ENCODE measurements around the gene MAP2. TPM values are rescaled to one million over a fixed set of nuclear protein-coding genes. Genes with fewer than 3 reads are reported as not detected.

MAP2 gene
- total RNA-seq, 1 experiment from 2014 or later = 7.6 TPM

DNA sequence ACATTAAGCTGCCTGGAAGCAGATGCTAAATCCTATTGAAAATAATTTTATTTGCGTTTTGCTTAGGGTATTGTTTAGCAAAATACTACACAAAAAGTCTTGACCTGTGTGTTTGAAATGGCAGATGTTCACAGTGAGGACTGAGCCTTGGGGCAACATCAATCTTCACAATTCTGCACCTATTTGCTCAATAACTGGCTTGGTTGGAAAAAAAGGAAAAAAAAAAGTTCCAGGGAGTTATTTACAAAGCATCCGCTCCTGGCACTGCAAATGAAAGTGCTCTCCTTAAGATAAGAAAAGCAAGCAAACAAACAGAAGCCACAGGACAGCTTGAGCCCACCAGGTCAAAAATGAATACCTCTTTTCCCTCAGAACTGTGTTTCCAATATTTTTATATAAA lies 77.7 kb downstream of the MAP2 start (continued):
- no peak for TF ChIP-seq FOXK1 (CRISPR knock-in tag; IDR thresholded peaks at IDR 0.05)
- TF ChIP-seq, protein P1, sequence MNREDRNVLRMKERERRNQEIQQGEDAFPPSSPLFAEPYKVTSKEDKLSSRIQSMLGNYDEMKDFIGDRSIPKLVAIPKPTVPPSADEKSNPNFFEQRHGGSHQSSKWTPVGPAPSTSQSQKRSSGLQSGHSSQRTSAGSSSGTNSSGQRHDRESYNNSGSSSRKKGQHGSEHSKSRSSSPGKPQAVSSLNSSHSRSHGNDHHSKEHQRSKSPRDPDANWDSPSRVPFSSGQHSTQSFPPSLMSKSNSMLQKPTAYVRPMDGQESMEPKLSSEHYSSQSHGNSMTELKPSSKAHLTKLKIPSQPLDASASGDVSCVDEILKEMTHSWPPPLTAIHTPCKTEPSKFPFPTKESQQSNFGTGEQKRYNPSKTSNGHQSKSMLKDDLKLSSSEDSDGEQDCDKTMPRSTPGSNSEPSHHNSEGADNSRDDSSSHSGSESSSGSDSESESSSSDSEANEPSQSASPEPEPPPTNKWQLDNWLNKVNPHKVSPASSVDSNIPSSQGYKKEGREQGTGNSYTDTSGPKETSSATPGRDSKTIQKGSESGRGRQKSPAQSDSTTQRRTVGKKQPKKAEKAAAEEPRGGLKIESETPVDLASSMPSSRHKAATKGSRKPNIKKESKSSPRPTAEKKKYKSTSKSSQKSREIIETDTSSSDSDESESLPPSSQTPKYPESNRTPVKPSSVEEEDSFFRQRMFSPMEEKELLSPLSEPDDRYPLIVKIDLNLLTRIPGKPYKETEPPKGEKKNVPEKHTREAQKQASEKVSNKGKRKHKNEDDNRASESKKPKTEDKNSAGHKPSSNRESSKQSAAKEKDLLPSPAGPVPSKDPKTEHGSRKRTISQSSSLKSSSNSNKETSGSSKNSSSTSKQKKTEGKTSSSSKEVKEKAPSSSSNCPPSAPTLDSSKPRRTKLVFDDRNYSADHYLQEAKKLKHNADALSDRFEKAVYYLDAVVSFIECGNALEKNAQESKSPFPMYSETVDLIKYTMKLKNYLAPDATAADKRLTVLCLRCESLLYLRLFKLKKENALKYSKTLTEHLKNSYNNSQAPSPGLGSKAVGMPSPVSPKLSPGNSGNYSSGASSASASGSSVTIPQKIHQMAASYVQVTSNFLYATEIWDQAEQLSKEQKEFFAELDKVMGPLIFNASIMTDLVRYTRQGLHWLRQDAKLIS (CRISPR knock-in tag; IDR thresholded peaks at IDR 0.05; ENCODE audit: borderline replicate concordance) = no peak
- TF ChIP-seq, protein P2, sequence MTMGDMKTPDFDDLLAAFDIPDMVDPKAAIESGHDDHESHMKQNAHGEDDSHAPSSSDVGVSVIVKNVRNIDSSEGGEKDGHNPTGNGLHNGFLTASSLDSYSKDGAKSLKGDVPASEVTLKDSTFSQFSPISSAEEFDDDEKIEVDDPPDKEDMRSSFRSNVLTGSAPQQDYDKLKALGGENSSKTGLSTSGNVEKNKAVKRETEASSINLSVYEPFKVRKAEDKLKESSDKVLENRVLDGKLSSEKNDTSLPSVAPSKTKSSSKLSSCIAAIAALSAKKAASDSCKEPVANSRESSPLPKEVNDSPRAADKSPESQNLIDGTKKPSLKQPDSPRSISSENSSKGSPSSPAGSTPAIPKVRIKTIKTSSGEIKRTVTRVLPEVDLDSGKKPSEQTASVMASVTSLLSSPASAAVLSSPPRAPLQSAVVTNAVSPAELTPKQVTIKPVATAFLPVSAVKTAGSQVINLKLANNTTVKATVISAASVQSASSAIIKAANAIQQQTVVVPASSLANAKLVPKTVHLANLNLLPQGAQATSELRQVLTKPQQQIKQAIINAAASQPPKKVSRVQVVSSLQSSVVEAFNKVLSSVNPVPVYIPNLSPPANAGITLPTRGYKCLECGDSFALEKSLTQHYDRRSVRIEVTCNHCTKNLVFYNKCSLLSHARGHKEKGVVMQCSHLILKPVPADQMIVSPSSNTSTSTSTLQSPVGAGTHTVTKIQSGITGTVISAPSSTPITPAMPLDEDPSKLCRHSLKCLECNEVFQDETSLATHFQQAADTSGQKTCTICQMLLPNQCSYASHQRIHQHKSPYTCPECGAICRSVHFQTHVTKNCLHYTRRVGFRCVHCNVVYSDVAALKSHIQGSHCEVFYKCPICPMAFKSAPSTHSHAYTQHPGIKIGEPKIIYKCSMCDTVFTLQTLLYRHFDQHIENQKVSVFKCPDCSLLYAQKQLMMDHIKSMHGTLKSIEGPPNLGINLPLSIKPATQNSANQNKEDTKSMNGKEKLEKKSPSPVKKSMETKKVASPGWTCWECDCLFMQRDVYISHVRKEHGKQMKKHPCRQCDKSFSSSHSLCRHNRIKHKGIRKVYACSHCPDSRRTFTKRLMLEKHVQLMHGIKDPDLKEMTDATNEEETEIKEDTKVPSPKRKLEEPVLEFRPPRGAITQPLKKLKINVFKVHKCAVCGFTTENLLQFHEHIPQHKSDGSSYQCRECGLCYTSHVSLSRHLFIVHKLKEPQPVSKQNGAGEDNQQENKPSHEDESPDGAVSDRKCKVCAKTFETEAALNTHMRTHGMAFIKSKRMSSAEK (CRISPR knock-in tag; IDR thresholded peaks at IDR 0.05; ENCODE audit: borderline replicate concordance) = no peak
- TF ChIP-seq NFYB (CRISPR knock-in tag; conservative IDR thresholded peaks at IDR 0.05; ENCODE audit: low read depth) = no peak

DNA sequence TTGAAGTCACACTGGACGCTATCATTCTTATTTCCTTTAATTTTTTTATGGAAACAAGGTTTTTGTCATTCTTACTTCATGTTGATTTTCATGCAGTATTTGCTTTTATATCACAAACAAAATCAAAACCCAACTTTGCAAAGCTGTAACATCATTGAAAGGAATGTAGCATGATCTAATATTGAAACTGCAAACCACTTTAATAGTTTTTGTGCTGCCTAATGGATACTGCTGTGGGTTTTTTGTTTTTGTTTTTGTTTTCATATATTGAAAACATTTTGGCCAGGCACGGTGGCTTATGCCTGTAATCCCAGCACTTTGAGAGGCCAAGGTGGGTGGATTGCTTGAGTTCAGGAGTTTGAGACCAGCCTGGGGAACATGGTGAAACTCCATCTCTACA lies 81.6 kb downstream of the MAP2 start:
- Mint-ChIP-seq H3K9me3 (peaks cover 2% of the 10 kb centered on the region; the same call in 1 of the 2 replicates), H3K4me3 (no peak overlapping the region), H3K36me3 (peaks cover under 1% of the 10 kb centered on the region; the same call in 1 of the 2 replicates), H3K4me1 (peaks cover 6% of the 10 kb centered on the region; the same call in 1 of the 2 replicates), H3K27ac (no peak overlapping the region), H3K27me3 (ENCODE audit: low read depth) (peaks cover 34% of the 10 kb centered on the region)
- ChIA-PET CTCF (no interaction called here), POLR2A (no interaction called here)
- no peak for DNase-seq (ENCODE audit: low spot score)
- no peak for ATAC-seq
- TF ChIP-seq ZNF671 (CRISPR knock-in tag; IDR thresholded peaks at IDR 0.05) = no peak
- TF ChIP-seq, protein P3, sequence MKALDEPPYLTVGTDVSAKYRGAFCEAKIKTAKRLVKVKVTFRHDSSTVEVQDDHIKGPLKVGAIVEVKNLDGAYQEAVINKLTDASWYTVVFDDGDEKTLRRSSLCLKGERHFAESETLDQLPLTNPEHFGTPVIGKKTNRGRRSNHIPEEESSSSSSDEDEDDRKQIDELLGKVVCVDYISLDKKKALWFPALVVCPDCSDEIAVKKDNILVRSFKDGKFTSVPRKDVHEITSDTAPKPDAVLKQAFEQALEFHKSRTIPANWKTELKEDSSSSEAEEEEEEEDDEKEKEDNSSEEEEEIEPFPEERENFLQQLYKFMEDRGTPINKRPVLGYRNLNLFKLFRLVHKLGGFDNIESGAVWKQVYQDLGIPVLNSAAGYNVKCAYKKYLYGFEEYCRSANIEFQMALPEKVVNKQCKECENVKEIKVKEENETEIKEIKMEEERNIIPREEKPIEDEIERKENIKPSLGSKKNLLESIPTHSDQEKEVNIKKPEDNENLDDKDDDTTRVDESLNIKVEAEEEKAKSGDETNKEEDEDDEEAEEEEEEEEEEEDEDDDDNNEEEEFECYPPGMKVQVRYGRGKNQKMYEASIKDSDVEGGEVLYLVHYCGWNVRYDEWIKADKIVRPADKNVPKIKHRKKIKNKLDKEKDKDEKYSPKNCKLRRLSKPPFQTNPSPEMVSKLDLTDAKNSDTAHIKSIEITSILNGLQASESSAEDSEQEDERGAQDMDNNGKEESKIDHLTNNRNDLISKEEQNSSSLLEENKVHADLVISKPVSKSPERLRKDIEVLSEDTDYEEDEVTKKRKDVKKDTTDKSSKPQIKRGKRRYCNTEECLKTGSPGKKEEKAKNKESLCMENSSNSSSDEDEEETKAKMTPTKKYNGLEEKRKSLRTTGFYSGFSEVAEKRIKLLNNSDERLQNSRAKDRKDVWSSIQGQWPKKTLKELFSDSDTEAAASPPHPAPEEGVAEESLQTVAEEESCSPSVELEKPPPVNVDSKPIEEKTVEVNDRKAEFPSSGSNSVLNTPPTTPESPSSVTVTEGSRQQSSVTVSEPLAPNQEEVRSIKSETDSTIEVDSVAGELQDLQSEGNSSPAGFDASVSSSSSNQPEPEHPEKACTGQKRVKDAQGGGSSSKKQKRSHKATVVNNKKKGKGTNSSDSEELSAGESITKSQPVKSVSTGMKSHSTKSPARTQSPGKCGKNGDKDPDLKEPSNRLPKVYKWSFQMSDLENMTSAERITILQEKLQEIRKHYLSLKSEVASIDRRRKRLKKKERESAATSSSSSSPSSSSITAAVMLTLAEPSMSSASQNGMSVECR (CRISPR knock-in tag; IDR thresholded peaks at IDR 0.05; ENCODE audit: borderline replicate concordance) = no peak
- no peak for TF ChIP-seq ZNF219 (CRISPR knock-in tag; IDR thresholded peaks at IDR 0.05; ENCODE audit: borderline replicate concordance)
- TF ChIP-seq, protein P4, sequence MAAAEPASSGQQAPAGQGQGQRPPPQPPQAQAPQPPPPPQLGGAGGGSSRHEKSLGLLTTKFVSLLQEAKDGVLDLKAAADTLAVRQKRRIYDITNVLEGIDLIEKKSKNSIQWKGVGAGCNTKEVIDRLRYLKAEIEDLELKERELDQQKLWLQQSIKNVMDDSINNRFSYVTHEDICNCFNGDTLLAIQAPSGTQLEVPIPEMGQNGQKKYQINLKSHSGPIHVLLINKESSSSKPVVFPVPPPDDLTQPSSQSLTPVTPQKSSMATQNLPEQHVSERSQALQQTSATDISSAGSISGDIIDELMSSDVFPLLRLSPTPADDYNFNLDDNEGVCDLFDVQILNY (CRISPR knock-in tag; IDR thresholded peaks at IDR 0.05) = no peak
- TF ChIP-seq, protein P5, sequence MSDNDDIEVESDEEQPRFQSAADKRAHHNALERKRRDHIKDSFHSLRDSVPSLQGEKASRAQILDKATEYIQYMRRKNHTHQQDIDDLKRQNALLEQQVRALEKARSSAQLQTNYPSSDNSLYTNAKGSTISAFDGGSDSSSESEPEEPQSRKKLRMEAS (CRISPR knock-in tag; IDR thresholded peaks at IDR 0.05) = no peak
- TF ChIP-seq EMX1 (CRISPR knock-in tag; IDR thresholded peaks at IDR 0.05) = no peak
- TF ChIP-seq, protein P6, sequence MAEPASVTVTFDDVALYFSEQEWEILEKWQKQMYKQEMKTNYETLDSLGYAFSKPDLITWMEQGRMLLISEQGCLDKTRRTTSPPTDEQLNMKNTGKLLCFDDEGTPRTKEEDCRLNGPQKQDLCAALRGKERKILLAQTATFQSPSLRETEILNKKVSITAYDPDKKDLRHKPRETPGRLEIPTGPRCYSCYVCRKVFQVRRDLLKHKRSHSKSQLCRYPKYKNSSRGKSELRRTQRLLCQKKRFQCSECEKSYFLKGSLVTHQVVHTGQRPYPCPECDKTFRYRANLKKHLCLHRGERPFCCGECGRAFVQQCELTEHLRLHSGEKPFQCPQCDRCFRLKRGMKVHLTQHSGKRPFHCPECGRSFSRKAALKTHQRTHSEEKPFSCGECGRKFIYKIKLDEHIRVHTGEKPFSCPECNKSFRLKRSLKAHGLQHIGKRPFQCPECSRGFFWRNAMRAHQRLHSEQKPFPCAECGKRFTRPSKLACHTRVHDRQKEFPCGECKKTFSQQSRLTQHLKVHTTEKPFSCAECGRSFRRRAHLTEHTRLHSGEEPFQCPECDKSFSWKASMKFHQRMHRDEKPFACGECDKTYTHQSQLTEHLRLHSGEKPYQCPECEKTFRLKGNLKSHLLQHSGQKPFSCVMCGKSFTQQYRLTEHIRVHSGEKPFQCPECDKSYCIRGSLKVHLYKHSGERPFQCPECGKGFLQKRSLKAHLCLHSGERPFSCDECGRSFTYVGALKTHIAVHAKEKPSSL (CRISPR knock-in tag; conservative IDR thresholded peaks at IDR 0.05) = no peak
- TF ChIP-seq NFE2L1 (CRISPR knock-in tag; IDR thresholded peaks at IDR 0.05) = no peak
- no peak for TF ChIP-seq ZBTB21 (CRISPR knock-in tag; IDR thresholded peaks at IDR 0.05; ENCODE audit: borderline replicate concordance)
- TF ChIP-seq ELF4 (CRISPR knock-in tag; IDR thresholded peaks at IDR 0.05; ENCODE audit: low read depth) = no peak
- TF ChIP-seq, protein P7, sequence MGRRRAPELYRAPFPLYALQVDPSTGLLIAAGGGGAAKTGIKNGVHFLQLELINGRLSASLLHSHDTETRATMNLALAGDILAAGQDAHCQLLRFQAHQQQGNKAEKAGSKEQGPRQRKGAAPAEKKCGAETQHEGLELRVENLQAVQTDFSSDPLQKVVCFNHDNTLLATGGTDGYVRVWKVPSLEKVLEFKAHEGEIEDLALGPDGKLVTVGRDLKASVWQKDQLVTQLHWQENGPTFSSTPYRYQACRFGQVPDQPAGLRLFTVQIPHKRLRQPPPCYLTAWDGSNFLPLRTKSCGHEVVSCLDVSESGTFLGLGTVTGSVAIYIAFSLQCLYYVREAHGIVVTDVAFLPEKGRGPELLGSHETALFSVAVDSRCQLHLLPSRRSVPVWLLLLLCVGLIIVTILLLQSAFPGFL (CRISPR knock-in tag; IDR thresholded peaks at IDR 0.05; ENCODE audit: borderline replicate concordance) = no peak
- TF ChIP-seq, protein P8, sequence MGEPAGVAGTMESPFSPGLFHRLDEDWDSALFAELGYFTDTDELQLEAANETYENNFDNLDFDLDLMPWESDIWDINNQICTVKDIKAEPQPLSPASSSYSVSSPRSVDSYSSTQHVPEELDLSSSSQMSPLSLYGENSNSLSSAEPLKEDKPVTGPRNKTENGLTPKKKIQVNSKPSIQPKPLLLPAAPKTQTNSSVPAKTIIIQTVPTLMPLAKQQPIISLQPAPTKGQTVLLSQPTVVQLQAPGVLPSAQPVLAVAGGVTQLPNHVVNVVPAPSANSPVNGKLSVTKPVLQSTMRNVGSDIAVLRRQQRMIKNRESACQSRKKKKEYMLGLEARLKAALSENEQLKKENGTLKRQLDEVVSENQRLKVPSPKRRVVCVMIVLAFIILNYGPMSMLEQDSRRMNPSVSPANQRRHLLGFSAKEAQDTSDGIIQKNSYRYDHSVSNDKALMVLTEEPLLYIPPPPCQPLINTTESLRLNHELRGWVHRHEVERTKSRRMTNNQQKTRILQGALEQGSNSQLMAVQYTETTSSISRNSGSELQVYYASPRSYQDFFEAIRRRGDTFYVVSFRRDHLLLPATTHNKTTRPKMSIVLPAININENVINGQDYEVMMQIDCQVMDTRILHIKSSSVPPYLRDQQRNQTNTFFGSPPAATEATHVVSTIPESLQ (CRISPR knock-in tag; IDR thresholded peaks at IDR 0.05) = no peak
